H1 (cell line): ENCODE results near the gene SOBP. TPM values are rescaled to one million over a fixed set of nuclear protein-coding genes. Genes with fewer than 3 reads are reported as not detected.

Source experiments
- CTCF ChIA-PET: fragments of 300-600 bp; sonication (Branson Sonifier 250); formaldehyde crosslinking; loops from one replicate; lab custom pipeline; 2021; ENCODE audit not compliant: partially characterized antibody; lab: Charles Lee
- POLR2A ChIA-PET: fragments of 300-600 bp; sonication (Branson Sonifier 250); formaldehyde crosslinking; loops from one replicate; lab custom pipeline; 2021; ENCODE audit warnings: inconsistent platforms; ENCODE audit not compliant: partially characterized antibody; lab: Charles Lee
- DNase-seq, 2 experiments: peaks; one replicate each; pipeline versions ENCODE4 v3.0.0 to v3.0.0-alpha.2; 2010 to 2022; ENCODE audit warnings: low spot score in 2 of 2, low read depth in 1 of 2, mixed read lengths in 1 of 2
- FAIRE-seq: peaks from 2 replicates; lab custom pipeline; 2011; peaks lifted over from hg19 to GRCh38; lab: Jason Lieb, UNC
- H2AFZ ChIP-seq: 2 replicates; pipeline ENCODE4 v1.8.1; 2012; ENCODE audit warnings: low read length, inconsistent platforms
- H2AK5ac ChIP-seq: 2 replicates; pipeline ENCODE4 v1.6.1; 2013; ENCODE audit warnings: low read depth, low read length
- H2BK120ac ChIP-seq: replicated peaks from 2 replicates; pipeline ENCODE3; 2013; ENCODE audit warnings: low read depth, low read length, inconsistent platforms
- H2BK12ac ChIP-seq: 2 replicates; pipeline ENCODE4 v1.6.1; 2013; ENCODE audit warnings: low read depth, low read length
- H2BK15ac ChIP-seq: 2 replicates; pipeline ENCODE4 v1.6.1; 2013; ENCODE audit warnings: low read length
- H2BK20ac ChIP-seq: 2 replicates; pipeline ENCODE4 v1.6.1; 2013; ENCODE audit warnings: low read length
- H2BK5ac ChIP-seq: 2 replicates; pipeline ENCODE4 v1.6.1; 2013; ENCODE audit warnings: low read depth, low read length
- H3K14ac ChIP-seq: 2 replicates; pipeline ENCODE4 v1.6.1; 2013; ENCODE audit warnings: inconsistent platforms; ENCODE audit not compliant: insufficient read length
- H3K18ac ChIP-seq: 2 replicates; pipeline ENCODE4 v1.6.1; 2013; ENCODE audit warnings: low read length; ENCODE audit errors: extremely low read depth
- H3K23ac ChIP-seq: 2 replicates; pipeline ENCODE4 v1.6.1; 2013; ENCODE audit warnings: inconsistent platforms; ENCODE audit not compliant: insufficient read length
- H3K23me2 ChIP-seq: 2 replicates; pipeline ENCODE4 v1.6.1; 2013; ENCODE audit warnings: low read depth, low read length
- H3K27ac ChIP-seq: 2 replicates; pipeline ENCODE4 v1.6.1; 2011; ENCODE audit warnings: low read depth, low read length, inconsistent platforms
- H3K27me3 ChIP-seq, 4 experiments: replicated peaks in 1 of 4; 1 replicate in 1 of 4; 2 replicates in 3 of 4; pipeline versions ENCODE4 v1.6.1 to v1.8.1; 2011 to 2013; ENCODE audit warnings: low read length in 3 of 4, mild to moderate bottlenecking in 3 of 4, inconsistent platforms in 2 of 4, mixed read lengths in 2 of 4, moderate library complexity in 1 of 4; ENCODE audit not compliant: control insufficient read depth in 3 of 4, insufficient read depth in 3 of 4; ENCODE audit errors: extremely low read depth in 1 of 4
- H3K36me3 ChIP-seq, 4 experiments: 2 replicates each; pipeline versions ENCODE4 v1.6.1 to v1.8.1; 2011 to 2013; ENCODE audit warnings: mild to moderate bottlenecking in 4 of 4, low read length in 3 of 4, moderate library complexity in 2 of 4, control low read depth in 1 of 4, inconsistent platforms in 1 of 4; ENCODE audit not compliant: insufficient read depth in 4 of 4, control insufficient read depth in 2 of 4
- H3K4ac ChIP-seq: replicated peaks from 2 replicates; pipeline ENCODE3; 2013; ENCODE audit warnings: low read length, low read depth, mixed read lengths, inconsistent platforms; ENCODE audit not compliant: insufficient read length
- H3K4me1 ChIP-seq, 4 experiments: replicated peaks in 1 of 4; 1 replicate in 1 of 4; 2 replicates in 3 of 4; pipeline versions ENCODE4 v1.6.1 to v1.8.1; 2011 to 2013; ENCODE audit warnings: low read length in 3 of 4, inconsistent platforms in 2 of 4, mixed read lengths in 1 of 4; ENCODE audit not compliant: insufficient read depth in 4 of 4, control insufficient read depth in 3 of 4
- H3K4me2 ChIP-seq, 2 experiments: 2 replicates each; pipeline versions ENCODE4 v1.6.1 to v1.8.1; 2011 to 2013; ENCODE audit warnings: low read depth in 2 of 2, low read length in 2 of 2, control low read depth in 1 of 2, inconsistent platforms in 1 of 2, mild to moderate bottlenecking in 1 of 2; ENCODE audit not compliant: insufficient read depth in 1 of 2
- H3K4me3 ChIP-seq, 4 experiments: fragments of 200-600, 300-600 bp in 1 of 4; sonication (generic), shearing (Covaris generic), sonication (Bioruptor Twin) in 1 of 4; 2 replicates each; pipeline versions ENCODE4 v1.5.1 to v1.8.1; 2011 to 2016; ENCODE audit warnings: low read length in 4 of 4, low read depth in 3 of 4, control low read depth in 2 of 4, inconsistent platforms in 2 of 4, mild to moderate bottlenecking in 2 of 4, mixed read lengths in 1 of 4, moderate library complexity in 1 of 4; ENCODE audit not compliant: insufficient read depth in 2 of 4; ENCODE audit errors: extremely low read depth in 1 of 4
- H3K56ac ChIP-seq: replicated peaks from 2 replicates; pipeline ENCODE3; 2013; ENCODE audit warnings: low read depth, mild to moderate bottlenecking, mixed read lengths, low read length, inconsistent platforms; ENCODE audit not compliant: insufficient read length
- H3K79me1 ChIP-seq: 2 replicates; pipeline ENCODE4 v1.6.1; 2013; ENCODE audit warnings: low read depth, low read length, control low read depth
- H3K79me2 ChIP-seq, 2 experiments: 2 replicates each; pipeline versions ENCODE4 v1.6.1 to v1.8.1; 2012 to 2013; ENCODE audit warnings: low read length in 2 of 2, mild to moderate bottlenecking in 2 of 2, inconsistent platforms in 1 of 2; ENCODE audit not compliant: insufficient read depth in 2 of 2, control insufficient read depth in 1 of 2
- H3K9ac ChIP-seq, 4 experiments: replicated peaks in 1 of 4; 1 replicate in 1 of 4; 2 replicates in 3 of 4; pipeline versions ENCODE4 v1.6.1 to v1.8.1; 2011 to 2013; ENCODE audit warnings: low read depth in 3 of 4, low read length in 3 of 4, control low read depth in 2 of 4, mild to moderate bottlenecking in 2 of 4, moderate library complexity in 2 of 4, inconsistent platforms in 1 of 4; ENCODE audit errors: extremely low read depth in 1 of 4
- H3K9me3 ChIP-seq, 2 experiments: 2 replicates each; pipeline versions ENCODE4 v1.6.1 to v1.8.1; 2012 to 2013; ENCODE audit warnings: mild to moderate bottlenecking in 2 of 2, moderate library complexity in 2 of 2, control low read depth in 1 of 2, inconsistent platforms in 1 of 2, low read depth in 1 of 2, low read length in 1 of 2, mixed read lengths in 1 of 2; ENCODE audit not compliant: insufficient read depth in 2 of 2
- H4K20me1 ChIP-seq, 2 experiments: replicated peaks in 1 of 2; 2 replicates each; pipeline versions ENCODE3 to v1.8.1; 2011 to 2013; ENCODE audit warnings: inconsistent platforms in 2 of 2, low read length in 2 of 2, mild to moderate bottlenecking in 1 of 2; ENCODE audit not compliant: insufficient read depth in 2 of 2, control insufficient read depth in 1 of 2
- H4K5ac ChIP-seq: 2 replicates; pipeline ENCODE4 v1.6.1; 2013; ENCODE audit warnings: low read length, low read depth, mixed read lengths, inconsistent platforms; ENCODE audit not compliant: insufficient read length
- H4K8ac ChIP-seq: 2 replicates; pipeline ENCODE4 v1.8.0; 2013; ENCODE audit warnings: mild to moderate bottlenecking, moderate library complexity, low read length, inconsistent platforms; ENCODE audit not compliant: insufficient read depth; ENCODE audit errors: extremely low read depth
- H4K91ac ChIP-seq: replicated peaks from 2 replicates; pipeline ENCODE3; 2013; ENCODE audit warnings: low read length, mixed read lengths, inconsistent platforms; ENCODE audit not compliant: insufficient read length
- CTBP2 ChIP-seq: IDR thresholded peaks from 2 replicates; pipeline ENCODE4 v1.7.0; 2011; ENCODE audit warnings: borderline replicate concordance, mild to moderate bottlenecking, moderate library complexity, mixed read lengths, low read length; ENCODE audit not compliant: insufficient read depth, insufficient read length
- GABPA ChIP-seq: IDR thresholded peaks from 2 replicates; pipeline ENCODE4 v1.6.1; 2011; ENCODE audit warnings: mild to moderate bottlenecking, low read length, moderate library complexity, borderline replicate concordance; ENCODE audit not compliant: insufficient read depth
- HDAC6 ChIP-seq: IDR thresholded peaks from one replicate; pipeline ENCODE4 v1.7.1; 2012; ENCODE audit warnings: low read depth, mild to moderate bottlenecking, inconsistent platforms, low read length, moderate library complexity
- PHF8 ChIP-seq: fragments of 200-600 bp; sonication (generic); conservative IDR thresholded peaks from 2 replicates; pipeline ENCODE4 v1.7.1; 2012; ENCODE audit warnings: low read depth, mild to moderate bottlenecking, inconsistent platforms, low read length, moderate library complexity
- POLR2A ChIP-seq, 2 experiments: IDR thresholded peaks; 1 replicate in 1 of 2; 2 replicates in 1 of 2; pipeline ENCODE4 v1.6.1; 2011; ENCODE audit warnings: low read depth in 2 of 2, low read length in 2 of 2, mild to moderate bottlenecking in 2 of 2; ENCODE audit errors: control extremely low read depth in 1 of 2
- POLR2AphosphoS5 ChIP-seq: IDR thresholded peaks from 2 replicates; pipeline ENCODE4 v1.6.1; 2011; ENCODE audit warnings: low read depth, low read length
- RFX5 ChIP-seq: IDR thresholded peaks from 2 replicates; pipeline ENCODE4 v1.6.1; 2011; ENCODE audit warnings: low read depth, low read length, improper control_type of control experiment, borderline replicate concordance
- TAF1 ChIP-seq: IDR thresholded peaks from 2 replicates; pipeline ENCODE4 v1.6.1; 2011; ENCODE audit warnings: mild to moderate bottlenecking, low read depth, low read length
- WGBS, 2 experiments: shearing (Covaris generic) in 1 of 2; methylation state at CpG; one replicate each; pipeline versions ENCODE4 v1.1.6 to v1.1.7; 2013 to 2015; ENCODE audit warnings: low lambda C conversion rate in 2 of 2, mixed read lengths in 2 of 2, inconsistent platforms in 1 of 2, low coverage in 1 of 2, missing lambda C conversion rate in 1 of 2; ENCODE audit not compliant: insufficient replicate concordance in 2 of 2, insufficient coverage in 1 of 2, insufficient read length in 1 of 2; ENCODE audit errors: extremely low coverage in 1 of 2, missing lambda C conversion rate in 1 of 2; 5-methylcytosine and 5-hydroxymethylcytosine counted together
- polyA plus RNA-seq, 7 experiments: library from polyadenylated mRNA; depleted of rRNA in 3 of 7; stranded (reverse) in 5 of 7; unstranded in 2 of 7; fragments of >200 nt in 5 of 7; fragments of 200-250 nt in 2 of 7; gene quantifications; 1 replicate in 5 of 7; 2 replicates in 1 of 7; 4 replicates in 1 of 7; pipeline versions ENCODE4 v1.2.1 to v1.2.3, GENCODE V29; 2011 to 2013; ENCODE audit warnings: missing spikeins in 2 of 7, mixed read lengths in 2 of 7
- total RNA-seq: library from RNA; stranded (reverse); fragmentation: NEBNext Ultra II Directional; extraction: Animal tissue kit (Norgen Biotek cat#: 25700); gene quantifications from 2 replicates; pipeline ENCODE4 v1.2.1, GENCODE V29; 2021

Gene SOBP
- total and polyA plus RNA-seq, 2 of the 8 experiments (the other 6 are each of a cell fraction or from before 2014, with no cell fraction given) = 0.45 to 6.2 TPM

GRCh38 chr6:107625264-107625663 is 135.3 kb downstream of the SOBP start:
- FAIRE-seq (no peak), DNase-seq (no peak)
- peak overlapping the region; percentile 62 for H2BK12ac ChIP-seq
- H4K20me1 ChIP-seq = no peaks in the 10 kb centered on the region
- H3K9ac ChIP-seq = no peak overlapping the region
- no peak overlapping the region for H3K23ac ChIP-seq
- 86% methylated on average over 1 of the region's 1 CpG; no CpG with 5 or more reads in 1 of the 2 experiments for WGBS, 2 experiments
- no peak overlapping the region for H3K14ac ChIP-seq
- no peak overlapping the region for H2BK15ac ChIP-seq
- no peak overlapping the region; the same call in 1 of the 2 replicates for H2BK20ac ChIP-seq
- peak overlapping the region; percentile 42 for H3K4ac ChIP-seq
- H3K79me2 ChIP-seq = no peaks in the 10 kb centered on the region
- H4K91ac ChIP-seq = no peak overlapping the region
- H3K36me3 ChIP-seq = no peaks in the 10 kb centered on the region
- POLR2A ChIA-PET = no interaction called here
- H2AFZ ChIP-seq = no peak overlapping the region
- no peaks in the 10 kb centered on the region for H3K9me3 ChIP-seq
- H2BK120ac ChIP-seq = no peak overlapping the region
- no peak for TF ChIP-seq GABPA
- no peak for TF ChIP-seq POLR2AphosphoS5
- TF ChIP-seq RFX5 = no peak
- no peak for TF ChIP-seq CTBP2
- no peak for TF ChIP-seq HDAC6
- TF ChIP-seq PHF8 = no peak
- TF ChIP-seq TAF1 = no peak
- TF ChIP-seq POLR2A (IDR thresholded peaks at IDR 0.05; ENCODE audit: control extremely low read depth in 1 of 2, low read depth in 2 of 2, low read length in 2 of 2) = no peak
- no peaks in the 10 kb centered on the region for H3K27me3 ChIP-seq
- no peak overlapping the region for H2BK5ac ChIP-seq
- no peak overlapping the region for H3K27ac ChIP-seq
- no peaks in the 10 kb centered on the region for H3K23me2 ChIP-seq
- no peak overlapping the region for H3K56ac ChIP-seq
- H3K4me3 ChIP-seq = no peak overlapping the region
- H2AK5ac ChIP-seq = no peak overlapping the region
- no peak overlapping the region for H4K5ac ChIP-seq
- peaks cover 0 to 21% (median 2%) of the 10 kb centered on the region in 4 experiments; a peak in 5 of 7 replicates for H3K4me1 ChIP-seq
- H3K4me2 ChIP-seq = no peak overlapping the region
- no peak overlapping the region for H4K8ac ChIP-seq
- H3K18ac ChIP-seq = no peak overlapping the region
- CTCF ChIA-PET = no interaction called here
- H3K79me1 ChIP-seq = no peaks in the 10 kb centered on the region
